Body of pancreas (tissue), 4 donors: Measurements from ENCODE around the gene RABGGTA. TPM values are rescaled to one million over a fixed set of nuclear protein-coding genes. Genes with fewer than 3 reads are reported as not detected.
A peak's percentile ranks its signal among the peaks of the same experiment; 100 is the strongest.

Source experiments
- ATAC-seq: fragments of 150-250 bp; one replicate; pipeline ENCODE4 v1.9.1; 2016
- DNase-seq, 4 donors: peaks; one replicate each; pipeline ENCODE4 v3.0.0-alpha.2; 2019
- H3K27ac ChIP-seq, 4 donors: fragments of 200-600 bp; sonication (generic); 1 replicate in 3 of 4; 2 replicates in 1 of 4; pipeline versions ENCODE4 v1.5.1 to v1.6.1; 2016 to 2019; ENCODE audit warnings: mild to moderate bottlenecking in 1 of 4, mixed read lengths in 1 of 4, moderate library complexity in 1 of 4
- H3K27me3 ChIP-seq, 2 donors: fragments of 200-600 bp; sonication (generic); one replicate each; pipeline ENCODE4 v1.6.0; 2016; ENCODE audit warnings: mild to moderate bottlenecking in 1 of 2
- H3K36me3 ChIP-seq, 2 donors: fragments of 200-600 bp; sonication (generic); replicated peaks in 1 of 2; 2 replicates each; pipeline ENCODE4 v1.5.1; 2016; ENCODE audit warnings: low read depth in 2 of 2; ENCODE audit not compliant: insufficient read depth in 1 of 2
- H3K4me1 ChIP-seq: fragments of 200-600 bp; sonication (generic); one replicate; pipeline ENCODE4 v1.6.0; 2016
- H3K4me3 ChIP-seq, 2 donors: fragments of 200-600 bp; sonication (generic); 1 replicate in 1 of 2; 2 replicates in 1 of 2; pipeline ENCODE4 v1.5.1; 2016 to 2019
- H3K9me3 ChIP-seq, 3 donors: fragments of 200-600 bp; sonication (generic); 1 replicate in 2 of 3; 2 replicates in 1 of 3; pipeline ENCODE4 v1.5.1; 2016
- POLR2A ChIP-seq, 3 donors: fragments of 450-650 bp; IDR thresholded peaks; one replicate each; pipeline ENCODE4 v1.6.1; 2016; ENCODE audit warnings: antibody characterized with exemption in 3 of 3, mild to moderate bottlenecking in 2 of 3
- WGBS, 2 donors: methylation state at CpG; one replicate each; pipeline ENCODE4 v1.1.5; 2017; 5-methylcytosine and 5-hydroxymethylcytosine counted together
- intact Hi-C: fragments of 100-400 bp; cut with DNase I; formaldehyde crosslinking; loops from one replicate; pipeline ENCODE4 v1.15.1; 2023
- total RNA-seq, 2 donors: library from RNA; depleted of rRNA; stranded (reverse); fragments of >200 nt; gene quantifications; one replicate each; pipeline ENCODE4 v1.1.0, GENCODE V29; 2016
- TF ChIP-seq, protein P1 (sequence below), 7 experiments: fragments of 450-650 bp in 4 of 7; fragments of 200-600 bp in 3 of 7; sonication (generic) in 3 of 7; IDR thresholded peaks; one replicate each; pipeline ENCODE4 v1.5.1; 2016 to 2019; ENCODE audit warnings: antibody characterized with exemption in 7 of 7

Gene RABGGTA
- total RNA-seq, 2 donors from 2014 or later, result 18.4 to 90.0 TPM

DNA sequence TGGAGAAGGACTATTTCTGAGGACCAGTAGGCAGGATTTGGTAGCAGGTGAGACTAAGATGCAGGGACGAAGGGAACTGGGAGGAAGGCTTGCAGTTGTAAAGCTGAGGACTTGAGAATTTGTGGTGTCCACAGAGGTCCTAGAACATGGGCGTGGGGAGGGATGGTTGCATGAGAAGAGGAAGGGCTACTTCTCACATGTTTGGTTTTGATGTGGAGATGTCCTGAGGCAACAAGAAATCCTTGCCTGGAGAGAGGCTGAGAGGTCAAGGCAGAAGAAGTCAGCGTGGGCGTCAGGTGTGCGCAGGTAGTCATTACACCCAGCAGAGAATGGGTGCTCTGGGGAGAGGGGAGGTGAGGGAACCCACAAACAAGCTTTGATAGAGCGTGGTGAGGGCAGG is 5.7 kb upstream of the RABGGTA start:
- H3K27ac ChIP-seq, result no peak overlapping the region
- 85 to 90% methylated on average over 6 of the region's 6 CpGs for WGBS, 2 donors
- no peaks in the 10 kb centered on the region for H3K27me3 ChIP-seq
- intact Hi-C loops, result no loop called here
- no peak for DNase-seq
- H3K9me3 ChIP-seq, result no peaks in the 10 kb centered on the region
- no peak for ATAC-seq
- no peaks in the 10 kb centered on the region for H3K36me3 ChIP-seq
- H3K4me3 ChIP-seq, result no peak overlapping the region
- H3K4me1 ChIP-seq, result peaks cover 44% of the 10 kb centered on the region
- TF ChIP-seq POLR2A (IDR thresholded peaks at IDR 0.05), result no peak
- TF ChIP-seq, protein P1, sequence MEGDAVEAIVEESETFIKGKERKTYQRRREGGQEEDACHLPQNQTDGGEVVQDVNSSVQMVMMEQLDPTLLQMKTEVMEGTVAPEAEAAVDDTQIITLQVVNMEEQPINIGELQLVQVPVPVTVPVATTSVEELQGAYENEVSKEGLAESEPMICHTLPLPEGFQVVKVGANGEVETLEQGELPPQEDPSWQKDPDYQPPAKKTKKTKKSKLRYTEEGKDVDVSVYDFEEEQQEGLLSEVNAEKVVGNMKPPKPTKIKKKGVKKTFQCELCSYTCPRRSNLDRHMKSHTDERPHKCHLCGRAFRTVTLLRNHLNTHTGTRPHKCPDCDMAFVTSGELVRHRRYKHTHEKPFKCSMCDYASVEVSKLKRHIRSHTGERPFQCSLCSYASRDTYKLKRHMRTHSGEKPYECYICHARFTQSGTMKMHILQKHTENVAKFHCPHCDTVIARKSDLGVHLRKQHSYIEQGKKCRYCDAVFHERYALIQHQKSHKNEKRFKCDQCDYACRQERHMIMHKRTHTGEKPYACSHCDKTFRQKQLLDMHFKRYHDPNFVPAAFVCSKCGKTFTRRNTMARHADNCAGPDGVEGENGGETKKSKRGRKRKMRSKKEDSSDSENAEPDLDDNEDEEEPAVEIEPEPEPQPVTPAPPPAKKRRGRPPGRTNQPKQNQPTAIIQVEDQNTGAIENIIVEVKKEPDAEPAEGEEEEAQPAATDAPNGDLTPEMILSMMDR (IDR thresholded peaks at IDR 0.05), result no peak

DNA sequence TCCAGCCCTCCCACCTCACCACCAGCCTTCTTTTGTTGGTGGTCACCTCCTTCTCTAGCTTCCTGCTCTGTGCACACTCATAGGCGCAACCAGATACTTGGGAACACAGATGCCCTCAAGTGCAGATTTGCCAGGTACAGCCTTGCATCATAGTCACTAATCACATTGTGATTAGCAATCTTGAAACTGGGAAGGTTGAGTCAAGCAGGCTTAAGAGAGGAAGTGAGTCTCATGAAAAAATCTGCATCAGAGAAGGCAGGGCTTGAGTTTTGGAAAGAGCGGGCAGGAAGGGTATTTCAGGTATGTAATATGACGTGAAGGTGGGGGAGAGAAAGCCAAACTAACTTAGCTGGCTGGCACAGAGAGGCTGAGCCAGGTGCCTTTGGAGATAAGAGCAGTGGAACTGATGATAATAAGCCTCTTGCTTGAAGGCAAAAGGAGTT is 2.7 kb upstream of the RABGGTA start:
- peak in 1 of 3 donors; percentile 46 for TF ChIP-seq POLR2A (IDR thresholded peaks at IDR 0.05)
- TF ChIP-seq, protein P1 (IDR thresholded peaks at IDR 0.05), result no peak
- Histone ChIP-seq H3K27ac (peak overlapping the region; percentile 71 to 96 (median 84)), H3K4me1 (peaks cover 51% of the 10 kb centered on the region), H3K27me3 (no peaks in the 10 kb centered on the region), H3K9me3 (no peaks in the 10 kb centered on the region), H3K4me3 (no peak overlapping the region), H3K36me3 (peaks cover 0 to 1% of the 10 kb centered on the region in 2 donors)
- peak; percentile 79 for ATAC-seq
- 22 to 36% methylated on average over 3 of the region's 3 CpGs for WGBS, 2 donors
- peak; percentile 71 to 90 (median 78) for DNase-seq
- intact Hi-C loops, result no loop called here

DNA sequence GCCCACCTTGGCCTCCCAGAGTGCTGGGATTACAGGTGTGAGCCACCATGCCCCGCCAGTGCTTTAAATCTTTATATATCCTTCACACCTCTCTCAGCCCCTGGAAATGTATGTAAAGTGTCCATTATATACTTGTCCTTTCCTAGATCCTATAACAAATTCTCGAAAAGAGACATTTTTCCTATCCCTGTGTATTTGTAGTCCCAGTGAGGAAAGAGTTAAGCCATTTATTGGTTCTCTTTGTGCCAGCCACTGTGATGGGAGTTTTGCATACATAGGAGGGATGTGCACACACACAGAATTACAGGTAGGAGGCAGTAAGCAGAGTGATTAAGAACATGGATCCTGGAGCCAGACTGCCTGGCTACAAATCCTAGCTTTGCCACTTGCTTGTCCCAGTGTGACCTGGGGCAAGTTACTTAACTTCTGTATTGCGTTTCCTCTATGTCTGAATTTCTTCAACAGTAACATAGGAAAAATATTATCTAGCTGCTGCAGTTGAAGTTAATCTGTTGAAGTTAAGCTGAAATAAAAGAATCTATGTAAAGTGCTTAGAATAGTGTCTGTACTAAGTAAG is 2.1 kb upstream of the RABGGTA start:
- Histone ChIP-seq H3K4me1 (peaks cover 45% of the 10 kb centered on the region), H3K4me3 (no peak overlapping the region), H3K36me3 (peaks cover 0 to 4% of the 10 kb centered on the region in 2 donors), H3K27me3 (no peaks in the 10 kb centered on the region), H3K9me3 (no peaks in the 10 kb centered on the region), H3K27ac (peak overlapping the region; percentile 71 to 96 (median 84))
- no peak for TF ChIP-seq POLR2A (IDR thresholded peaks at IDR 0.05)
- TF ChIP-seq, protein P1 (IDR thresholded peaks at IDR 0.05), result peak in 4 of 7 experiments; percentile 5 to 26 (median 22)
- DNase-seq (peak in 2 of 4 donors; percentile 26 to 40), ATAC-seq (no peak)
- intact Hi-C loops, result no loop called here
- WGBS, 2 donors, result 42 to 56% methylated on average over 3 of the region's 3 CpGs

DNA sequence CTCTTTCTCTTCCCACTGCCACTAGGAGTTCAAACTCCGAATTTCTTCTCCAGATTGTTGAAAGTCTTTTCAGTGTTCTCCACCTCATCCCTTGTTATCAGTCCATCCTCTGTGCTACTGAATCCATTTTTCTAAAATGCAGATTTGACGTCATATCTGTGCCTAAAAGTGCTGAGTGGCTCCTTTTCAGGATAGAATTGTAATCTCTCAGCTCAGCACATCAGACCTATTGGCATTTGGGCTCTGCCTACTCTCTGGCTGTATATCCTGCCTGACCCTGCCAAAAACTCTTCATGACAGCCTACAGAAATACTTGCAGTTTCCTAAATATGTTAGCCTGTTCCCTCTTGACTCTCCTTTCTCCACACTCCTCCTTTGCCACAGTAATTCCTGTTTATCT is 1.1 kb upstream of the RABGGTA start:
- 76 to 78% methylated on average over 2 of the region's 2 CpGs for WGBS, 2 donors
- H3K27ac ChIP-seq, result peak overlapping the region in 3 of 4 donors; percentile 93 to 96 (median 95)
- peaks cover 0 to 6% of the 10 kb centered on the region in 2 donors for H3K36me3 ChIP-seq
- peaks cover 45% of the 10 kb centered on the region for H3K4me1 ChIP-seq
- no peak overlapping the region for H3K4me3 ChIP-seq
- intact Hi-C loops, result no loop called here
- ATAC-seq, result no peak
- TF ChIP-seq POLR2A (IDR thresholded peaks at IDR 0.05), result no peak
- TF ChIP-seq, protein P1 (IDR thresholded peaks at IDR 0.05), result no peak
- no peak for DNase-seq
- no peaks in the 10 kb centered on the region for H3K27me3 ChIP-seq
- H3K9me3 ChIP-seq, result no peaks in the 10 kb centered on the region

DNA sequence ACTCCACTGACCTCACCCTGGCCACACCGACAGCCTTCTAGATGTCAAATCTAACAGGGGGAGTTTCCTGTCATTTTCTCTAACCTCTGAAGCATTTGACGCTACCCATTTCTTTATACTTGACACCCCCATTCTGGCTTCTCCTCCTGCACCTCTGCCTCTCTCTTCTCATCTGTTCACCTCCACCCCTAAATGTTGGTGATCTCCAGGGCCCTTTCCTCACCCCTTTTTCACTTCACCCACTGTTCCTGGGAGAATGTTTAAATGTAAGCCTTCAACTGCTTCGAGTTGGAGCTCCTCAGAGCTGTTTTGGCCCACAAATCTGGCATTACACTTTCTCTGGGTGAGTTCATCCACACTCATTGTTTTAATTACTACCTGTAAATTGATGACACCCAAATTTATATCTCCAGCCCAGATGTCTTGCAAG is 452 bp upstream of the RABGGTA start:
- Histone ChIP-seq H3K4me1 (peaks cover 45% of the 10 kb centered on the region), H3K36me3 (peaks cover 0 to 12% of the 10 kb centered on the region in 2 donors), H3K27ac (peak overlapping the region; percentile 90 to 96 (median 94)), H3K27me3 (no peaks in the 10 kb centered on the region), H3K4me3 (no peak overlapping the region), H3K9me3 (no peaks in the 10 kb centered on the region)
- DNase-seq, result no peak
- TF ChIP-seq, protein P1 (IDR thresholded peaks at IDR 0.05), result no peak
- no peak for ATAC-seq
- WGBS, 2 donors, result 6% methylated on average over 3 of the region's 3 CpGs
- intact Hi-C loops, result no loop called here
